NCI-H526 treated with DMSO at 0.1 percent for 48 hours (cell line): Measurements from ENCODE around the gene TRIM29.
"Not testable (repeated sequence)": the region's sequence is repeated elsewhere in the genome, so short reads cannot be mapped to it uniquely, and the experiment has no call there.

Experiments used
- DNase-seq: peaks from one replicate; lab custom pipeline; 2025; lab: John Stamatoyannopoulos, UW

TRIM29 gene

GRCh38 chr11:120172054-120172911 lies 34.4 kb upstream of the TRIM29 start:
- DNase-seq = peak; percentile 77

DNA sequence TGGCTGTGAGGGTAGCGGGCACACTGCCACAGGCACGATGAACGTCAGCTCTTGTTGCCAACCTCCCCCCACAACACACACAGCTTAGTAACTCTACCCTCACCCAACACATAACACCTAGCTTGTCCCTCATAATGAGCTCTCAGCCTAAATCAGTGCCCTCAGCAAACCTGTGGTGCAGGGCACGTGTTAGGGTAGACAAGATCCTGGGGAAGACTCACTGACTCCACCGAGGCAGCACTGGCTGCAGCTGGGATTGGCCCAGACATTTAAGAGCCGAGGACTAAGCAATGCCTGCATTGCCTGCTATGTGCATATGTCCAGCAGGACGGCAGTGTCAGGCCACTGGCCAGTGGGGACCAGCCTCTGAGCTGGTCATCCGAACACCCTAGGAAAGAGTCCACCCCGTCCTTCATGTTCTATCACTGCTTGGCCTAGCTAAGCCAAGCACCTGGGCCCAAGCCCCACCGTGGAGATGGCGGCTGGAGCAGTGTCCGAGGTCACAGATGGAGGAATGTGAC lies 32.9 kb upstream of the TRIM29 start:
- no peak for DNase-seq

- no peak for DNase-seq
Observed at GRCh38 chr11:120169981-120170698, 32.2 kb upstream of the TRIM29 start.

GRCh38 chr11:120168960-120169681 lies 31.2 kb upstream of the TRIM29 start:
- peak; percentile 90 for DNase-seq

- DNase-seq = no peak
Observed at GRCh38 chr11:120168108-120168959, 30.4 kb upstream of the TRIM29 start.

DNA sequence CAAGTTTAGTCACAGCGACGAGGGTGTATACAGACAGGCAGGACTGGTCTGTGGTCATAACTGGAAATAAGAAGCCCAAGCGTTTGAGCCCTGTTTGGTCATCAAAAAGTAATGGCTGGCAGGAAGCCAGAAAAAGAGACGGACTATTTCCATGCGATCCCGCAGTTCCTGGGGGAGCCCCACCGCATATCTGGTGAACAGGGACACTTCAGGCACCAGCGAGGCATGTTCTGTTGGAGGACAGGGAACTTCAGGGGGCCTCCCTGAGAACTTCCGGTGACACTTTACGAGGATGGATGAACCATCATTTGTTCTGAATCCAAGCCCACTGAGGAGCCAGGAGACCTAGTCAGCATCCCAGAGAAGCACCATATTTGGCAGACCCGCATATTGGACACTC lies 29.7 kb upstream of the TRIM29 start:
- DNase-seq = no peak

GRCh38 chr11:120160436-120160835 lies 22.5 kb upstream of the TRIM29 start:
- no peak for DNase-seq

DNA sequence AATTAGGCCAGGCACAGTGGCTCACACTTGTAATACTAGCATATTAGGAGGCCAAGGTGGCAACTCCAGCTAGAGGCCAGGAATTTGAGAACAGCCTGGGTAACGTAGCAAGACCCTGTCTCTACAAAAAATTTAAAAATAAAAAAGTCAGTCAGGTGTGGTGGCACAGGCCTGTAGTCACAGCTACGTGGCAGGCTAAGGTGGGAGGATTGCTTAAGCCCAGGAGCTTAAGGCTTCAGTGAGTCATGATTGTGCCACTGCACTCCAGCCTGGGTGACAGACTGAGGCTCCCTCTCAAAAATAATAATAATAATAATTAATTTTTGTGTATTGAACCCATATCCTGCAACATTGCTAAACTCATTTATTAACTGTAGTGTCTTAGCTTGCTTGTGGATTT lies 15.3 kb upstream of the TRIM29 start:
- DNase-seq = no peak

DNA sequence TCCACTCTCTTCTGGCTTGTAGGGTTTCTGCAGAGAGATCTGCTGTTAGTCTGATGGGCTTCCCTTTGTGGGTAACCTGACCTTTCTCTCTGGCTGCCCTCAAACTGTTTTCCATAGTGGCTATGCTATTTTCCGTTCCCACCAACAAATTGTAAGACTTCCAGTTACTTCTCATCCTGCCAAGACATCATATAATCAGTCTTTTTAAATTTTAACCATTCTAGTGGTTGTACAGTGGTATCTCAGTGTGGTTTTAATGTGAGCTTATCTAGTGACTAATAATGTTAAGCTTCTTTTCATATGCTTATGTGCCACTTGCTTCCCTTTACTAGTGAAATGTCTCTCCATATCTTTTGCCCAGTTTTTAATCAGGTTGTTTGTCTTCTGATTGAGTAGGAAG lies 13.6 kb upstream of the TRIM29 start:
- no peak for DNase-seq

DNA sequence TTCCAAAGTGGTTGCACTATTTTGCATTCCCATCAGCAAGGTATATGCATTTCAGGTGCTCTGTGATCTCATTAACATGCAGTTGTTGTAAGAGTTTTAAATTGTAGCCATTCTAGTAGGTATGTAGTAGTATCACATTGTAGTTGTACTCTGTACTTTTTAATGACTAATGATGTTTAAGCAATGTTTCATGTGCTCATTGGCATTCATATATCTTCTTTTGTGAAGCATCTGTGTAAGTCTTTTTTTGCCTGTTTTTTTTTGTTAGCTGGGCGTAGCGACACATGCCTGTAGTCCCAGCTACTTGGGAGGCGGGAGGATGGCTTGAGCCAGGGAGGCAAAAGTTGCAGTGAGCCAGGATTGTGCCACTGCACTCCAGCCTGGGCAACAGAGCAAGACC lies 11.3 kb upstream of the TRIM29 start:
- DNase-seq = no peak

GRCh38 chr11:120147950-120148270 lies 10.0 kb upstream of the TRIM29 start:
- DNase-seq = no peak

- DNase-seq = no peak
Observed at GRCh38 chr11:120147094-120147949, 9.4 kb upstream of the TRIM29 start.

GRCh38 chr11:120146413-120147093 lies 8.6 kb upstream of the TRIM29 start:
- no peak for DNase-seq

DNA sequence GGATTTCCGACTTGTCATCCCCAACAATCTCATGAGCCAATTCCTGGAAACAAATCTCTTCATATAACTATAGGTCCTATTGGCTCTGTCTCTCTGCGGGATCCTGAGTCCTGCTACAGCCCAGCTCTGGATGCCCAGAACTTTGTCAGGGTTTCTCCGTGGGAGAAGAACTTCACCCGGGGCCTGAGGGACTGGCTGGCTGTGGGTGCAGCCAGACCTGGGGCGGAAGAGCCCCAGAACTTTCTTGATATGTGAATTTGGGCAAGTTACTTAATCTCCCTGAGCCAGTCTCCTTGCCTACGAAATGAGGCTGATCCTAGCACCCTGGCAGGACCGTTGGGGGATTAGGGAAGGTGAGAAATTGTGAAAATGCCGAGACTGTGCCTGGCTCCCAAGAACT lies 6.6 kb upstream of the TRIM29 start:
- no peak for DNase-seq

GRCh38 chr11:120143472-120143871 lies 5.6 kb upstream of the TRIM29 start:
- not testable (repeated sequence) for DNase-seq

- DNase-seq = no peak
Observed at GRCh38 chr11:120142441-120143100, 4.7 kb upstream of the TRIM29 start.

DNA sequence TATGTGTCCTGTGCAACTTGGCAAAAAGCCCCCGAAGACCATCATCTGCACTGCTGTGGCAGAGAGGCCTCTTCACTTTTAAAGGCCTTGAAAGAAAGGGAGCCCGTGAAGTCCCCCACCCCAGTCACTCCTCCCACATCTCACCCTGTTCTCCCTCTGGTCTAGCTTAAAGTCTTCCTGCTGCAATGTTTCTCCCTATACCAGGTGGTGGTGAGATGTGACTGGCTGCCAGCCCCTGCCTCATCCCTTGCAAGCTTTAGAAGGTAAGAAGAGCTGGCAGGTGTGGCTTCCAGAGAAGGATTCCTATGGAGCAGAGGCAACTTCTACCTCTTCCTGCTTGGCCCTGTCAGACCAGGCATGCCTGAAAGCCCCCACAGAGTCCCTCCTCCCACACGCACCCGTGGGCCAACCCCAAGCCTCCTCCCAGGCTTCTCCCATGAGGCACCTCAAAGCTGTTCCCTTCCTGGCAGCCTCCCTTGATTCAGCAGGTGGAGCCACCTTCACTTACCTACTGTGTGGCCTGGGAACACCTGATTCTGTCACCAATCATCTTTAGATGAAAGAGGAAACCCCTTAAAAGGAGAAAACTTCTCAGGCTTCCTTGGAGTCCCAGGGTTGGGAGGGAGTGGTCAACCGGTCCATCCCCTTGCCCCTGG lies 4.0 kb upstream of the TRIM29 start:
- no peak for DNase-seq

DNA sequence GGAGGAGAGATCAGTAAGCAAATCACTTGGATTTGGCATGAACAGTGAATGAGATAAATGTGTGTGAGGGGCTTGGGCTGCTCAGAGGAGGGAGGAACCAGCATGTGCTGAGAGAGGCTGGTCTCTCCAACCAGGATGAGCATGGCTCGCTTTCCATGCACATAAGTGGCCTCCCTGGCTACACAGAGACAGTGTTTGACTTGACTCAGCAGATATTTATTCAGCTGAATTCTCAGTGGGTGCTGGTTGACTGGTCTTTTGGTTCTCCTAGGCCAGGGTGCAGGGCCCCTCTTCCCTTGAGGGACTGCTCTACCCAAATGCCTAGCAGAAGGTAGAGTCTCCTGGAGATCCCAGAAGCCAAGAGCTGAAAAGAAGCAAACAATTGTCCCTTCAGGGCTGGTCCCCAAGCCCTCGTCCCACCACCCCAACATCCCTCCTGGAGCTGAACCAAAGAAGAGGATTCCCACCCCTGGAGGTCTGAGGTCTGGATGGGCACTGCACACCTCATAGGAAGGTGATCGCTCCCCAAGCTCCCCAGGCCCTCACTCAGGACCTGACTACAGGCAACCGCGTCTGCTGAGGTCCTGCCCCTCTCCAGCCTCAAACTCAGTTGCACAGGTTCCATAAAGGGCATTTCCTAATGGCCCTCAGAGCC lies 3.3 kb upstream of the TRIM29 start:
- no peak for DNase-seq
